K562 (cell line): ENCODE results near the gene ICA1. TPM values are rescaled to one million over a fixed set of nuclear protein-coding genes. Genes with fewer than 3 reads are reported as not detected.

Source experiments
- DMBX1 ChIP-seq: fragments of 250-450 bp; sonication (Bioruptor Pico); IDR thresholded peaks from 2 replicates; pipeline ENCODE4 v1.8.0; 2022; ENCODE audit warnings: inconsistent platforms, mild to moderate bottlenecking, moderate library complexity, borderline replicate concordance
- JUND ChIP-seq, 2 experiments: IDR thresholded peaks; 2 replicates in 1 of 2; 3 replicates in 1 of 2; pipeline ENCODE4 v1.6.1; 2011; ENCODE audit warnings: borderline replicate concordance in 2 of 2, low read depth in 2 of 2, low read length in 2 of 2, improper control_type of control experiment in 1 of 2, missing biosample characterization in 1 of 2, missing genetic modification characterization in 1 of 2, missing genetic modification reagents in 1 of 2
- KDM5B ChIP-seq: fragments of 200-600 bp; sonication (generic); IDR thresholded peaks from 2 replicates; pipeline ENCODE4 v1.6.1; 2012; ENCODE audit warnings: low read depth, mild to moderate bottlenecking, moderate library complexity, low read length, control low read depth, inconsistent platforms; ENCODE audit not compliant: insufficient replicate concordance
- MCM3 ChIP-seq: fragments of 450-650 bp; IDR thresholded peaks from 2 replicates; pipeline ENCODE4 v1.6.1; 2016
- NR0B1 ChIP-seq: fragments of 450-650 bp; IDR thresholded peaks from one replicate; pipeline ENCODE4 v1.6.1; 2018; ENCODE audit warnings: mild to moderate bottlenecking, moderate library complexity; ENCODE audit not compliant: partially characterized antibody
- RCOR1 ChIP-seq, 2 experiments: IDR thresholded peaks; 2 replicates each; pipeline ENCODE4 v1.6.1; 2012; ENCODE audit warnings: low read depth in 2 of 2, low read length in 2 of 2, borderline replicate concordance in 1 of 2, improper control_type of control experiment in 1 of 2
- RFX1 ChIP-seq: fragments of 450-650 bp; IDR thresholded peaks from 2 replicates; pipeline ENCODE4 v1.6.1; 2016; ENCODE audit warnings: mild to moderate bottlenecking, moderate library complexity
- ZNF282 ChIP-seq: sonication (generic); formaldehyde crosslinking; IDR thresholded peaks from 2 replicates; pipeline ENCODE4 v1.8.1; 2023; ENCODE audit warnings: missing genetic modification reagents
- polyA plus RNA-seq, 8 experiments: library from polyadenylated mRNA; depleted of rRNA in 4 of 8; stranded (reverse) in 5 of 8; unstranded in 3 of 8; fragments of >200 nt; fragmentation: Nextera tagmentation in 2 of 8; fragmentation: Illumina TruSeq in 1 of 8; extraction: Ambion mirVana in 2 of 8; extraction: Trizol in 1 of 8; gene quantifications; 2 replicates each; pipeline versions ENCODE4 v1.2.1 to v1.2.3, GENCODE V29; 2011 to 2014; ENCODE audit warnings: inconsistent platforms in 1 of 8, missing spikeins in 1 of 8
- total RNA-seq, 7 experiments: library from RNA; depleted of rRNA in 6 of 7; stranded (reverse); fragments of >200 nt in 6 of 7; fragmentation: Illumina TruSeq in 2 of 7; extraction: Trizol in 2 of 7; gene quantifications; 2 replicates each; pipeline versions ENCODE4 v1.2.1 to v1.2.3, GENCODE V29; 2011 to 2021; ENCODE audit warnings: low replicate concordance in 1 of 7

The ICA1 gene
- total and polyA plus RNA-seq, 9 of the 15 experiments (the other 6 are each of a cell fraction or from before 2014, with no cell fraction given): 7.1 to 22.3 (median 16.4) TPM

- TF ChIP-seq RCOR1 (IDR thresholded peaks at IDR 0.05; ENCODE audit: borderline replicate concordance in 1 of 2, low read depth in 2 of 2, low read length in 2 of 2) (no peak), DMBX1 (no peak), ZNF282 (CRISPR knock-in tag) (no peak), JUND (IDR thresholded peaks at IDR 0.05; ENCODE audit: borderline replicate concordance, low read depth, low read length) (no peak), JUND (tag; IDR thresholded peaks at IDR 0.05; ENCODE audit: borderline replicate concordance, low read depth, low read length) (no peak), KDM5B (no peak), NR0B1 (no peak), RFX1 (no peak), MCM3 (no peak)
Observed at GRCh38 chr7:8291397-8292141, 29.6 kb upstream of the ICA1 start (continued).
